Mesothelial cell of epicardium (in vitro differentiated cells): ENCODE results near the gene TEK. TPM values are rescaled to one million over a fixed set of nuclear protein-coding genes. Genes with fewer than 3 reads are reported as not detected.

Experiments
- DNase-seq, 2 experiments: peaks; one replicate each; pipeline ENCODE4 v3.0.0; 2021; ENCODE audit warnings: low spot score in 2 of 2; ENCODE audit not compliant: unreplicated experiment in 2 of 2
- H3K27ac Mint-ChIP-seq: 2 replicates; pipeline ENCODE4 v1.8.0; 2021; ENCODE audit warnings: mixed read lengths
- H3K27me3 Mint-ChIP-seq: 2 replicates; pipeline ENCODE4 v1.8.0; 2021; ENCODE audit warnings: low read depth, mixed read lengths
- H3K36me3 Mint-ChIP-seq: 2 replicates; pipeline ENCODE4 v1.8.0; 2021; ENCODE audit warnings: mixed read lengths
- H3K4me1 Mint-ChIP-seq: 2 replicates; pipeline ENCODE4 v1.8.0; 2021; ENCODE audit warnings: mixed read lengths
- H3K4me3 Mint-ChIP-seq: 2 replicates; pipeline ENCODE4 v1.8.0; 2021; ENCODE audit warnings: mild to moderate bottlenecking, moderate library complexity, mixed read lengths
- H3K9me3 Mint-ChIP-seq: 2 replicates; pipeline ENCODE4 v1.8.0; 2021; ENCODE audit warnings: mixed read lengths
- total RNA-seq: library from RNA; stranded (reverse); gene quantifications from 3 replicates; pipeline ENCODE4 v1.2.1, GENCODE V29; 2021
- TF ChIP-seq, protein P1 (sequence below): fragments of 200-600 bp; sonication (generic); IDR thresholded peaks from one replicate; pipeline ENCODE4 v1.5.0; 2021; ENCODE audit warnings: antibody characterized with exemption; ENCODE audit not compliant: unreplicated experiment

Gene TEK
- total RNA-seq, 1 donor from 2014 or later, result 6.7 TPM

DNA sequence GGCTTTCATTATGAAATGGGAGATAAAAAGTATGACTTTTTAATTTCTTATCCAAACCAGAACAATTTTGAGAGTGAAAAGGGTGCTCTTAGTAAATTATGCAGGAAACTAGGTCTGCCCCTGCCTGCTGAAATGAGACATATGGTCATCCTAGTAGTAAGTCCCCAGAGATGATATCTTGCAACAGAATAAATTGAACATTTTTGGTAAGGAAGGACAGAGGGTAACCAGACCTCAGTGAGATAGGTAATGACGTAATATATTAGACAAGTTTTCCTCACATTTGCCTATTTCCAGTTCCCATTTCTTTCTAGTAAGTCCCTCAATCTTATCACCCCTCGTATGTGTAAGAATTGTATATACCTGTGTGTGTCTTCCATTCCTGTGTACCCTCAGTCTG lies 96.2 kb downstream of the TEK start:
- no peak for DNase-seq

DNA sequence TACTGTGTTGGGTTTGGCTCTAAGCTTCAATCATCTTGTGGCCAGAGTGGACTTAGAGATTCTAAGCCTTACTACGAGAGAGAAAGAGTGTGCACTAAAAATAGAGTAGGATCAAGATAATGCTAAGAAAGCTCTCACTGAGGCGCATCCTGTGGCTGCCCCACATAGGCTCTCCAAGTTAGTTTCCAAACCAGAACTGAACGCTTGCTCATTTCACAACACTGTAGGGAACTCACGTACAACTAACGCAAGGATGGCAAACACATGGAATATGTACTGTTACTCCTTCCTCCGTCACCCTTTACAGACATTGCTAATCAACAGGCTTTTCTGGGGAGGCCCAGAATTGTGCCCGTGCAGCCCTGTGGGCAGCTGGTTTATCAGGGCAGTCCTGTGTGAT lies 97.0 kb downstream of the TEK start:
- TF ChIP-seq, protein P1, sequence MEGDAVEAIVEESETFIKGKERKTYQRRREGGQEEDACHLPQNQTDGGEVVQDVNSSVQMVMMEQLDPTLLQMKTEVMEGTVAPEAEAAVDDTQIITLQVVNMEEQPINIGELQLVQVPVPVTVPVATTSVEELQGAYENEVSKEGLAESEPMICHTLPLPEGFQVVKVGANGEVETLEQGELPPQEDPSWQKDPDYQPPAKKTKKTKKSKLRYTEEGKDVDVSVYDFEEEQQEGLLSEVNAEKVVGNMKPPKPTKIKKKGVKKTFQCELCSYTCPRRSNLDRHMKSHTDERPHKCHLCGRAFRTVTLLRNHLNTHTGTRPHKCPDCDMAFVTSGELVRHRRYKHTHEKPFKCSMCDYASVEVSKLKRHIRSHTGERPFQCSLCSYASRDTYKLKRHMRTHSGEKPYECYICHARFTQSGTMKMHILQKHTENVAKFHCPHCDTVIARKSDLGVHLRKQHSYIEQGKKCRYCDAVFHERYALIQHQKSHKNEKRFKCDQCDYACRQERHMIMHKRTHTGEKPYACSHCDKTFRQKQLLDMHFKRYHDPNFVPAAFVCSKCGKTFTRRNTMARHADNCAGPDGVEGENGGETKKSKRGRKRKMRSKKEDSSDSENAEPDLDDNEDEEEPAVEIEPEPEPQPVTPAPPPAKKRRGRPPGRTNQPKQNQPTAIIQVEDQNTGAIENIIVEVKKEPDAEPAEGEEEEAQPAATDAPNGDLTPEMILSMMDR, result no peak
- H3K27me3 Mint-ChIP-seq, result no peaks in the 10 kb centered on the region
- no peaks in the 10 kb centered on the region for H3K9me3 Mint-ChIP-seq
- peaks cover 4% of the 10 kb centered on the region for H3K4me1 Mint-ChIP-seq
- no peak overlapping the region for H3K4me3 Mint-ChIP-seq
- H3K27ac Mint-ChIP-seq, result no peak overlapping the region
- H3K36me3 Mint-ChIP-seq, result no peaks in the 10 kb centered on the region
- no peak for DNase-seq

More for the DNA sequence above, 96.2 kb downstream of the TEK start:
- no peaks in the 10 kb centered on the region for H3K27me3 Mint-ChIP-seq
- H3K4me1 Mint-ChIP-seq, result peaks cover 4% of the 10 kb centered on the region
- H3K36me3 Mint-ChIP-seq, result no peaks in the 10 kb centered on the region
- no peak overlapping the region for H3K4me3 Mint-ChIP-seq
- no peak overlapping the region for H3K27ac Mint-ChIP-seq
- TF ChIP-seq, protein P1, result no peak
- no peaks in the 10 kb centered on the region for H3K9me3 Mint-ChIP-seq

DNA sequence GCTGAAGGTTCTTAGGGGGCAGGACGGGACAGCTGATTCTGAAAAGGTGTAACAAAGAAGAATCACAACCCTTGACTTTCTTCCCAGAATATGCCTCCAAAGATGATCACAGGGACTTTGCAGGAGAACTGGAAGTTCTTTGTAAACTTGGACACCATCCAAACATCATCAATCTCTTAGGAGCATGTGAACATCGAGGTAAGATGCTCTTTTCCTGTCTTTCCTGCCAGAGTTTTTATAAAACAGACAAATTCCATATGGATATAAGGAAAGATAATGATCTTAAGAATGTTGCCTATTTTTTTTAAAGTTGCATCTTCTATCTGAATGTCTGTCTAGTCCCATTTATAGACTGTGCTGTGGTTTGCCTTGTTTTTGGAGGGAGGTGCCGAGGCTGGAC lies 100.0 kb downstream of the TEK start:
- peaks cover 8% of the 10 kb centered on the region for H3K4me1 Mint-ChIP-seq
- H3K27ac Mint-ChIP-seq, result no peak overlapping the region
- H3K27me3 Mint-ChIP-seq, result no peaks in the 10 kb centered on the region
- H3K36me3 Mint-ChIP-seq, result no peaks in the 10 kb centered on the region
- no peak for DNase-seq
- TF ChIP-seq, protein P1, result no peak
- no peaks in the 10 kb centered on the region for H3K9me3 Mint-ChIP-seq
- no peak overlapping the region for H3K4me3 Mint-ChIP-seq

DNA sequence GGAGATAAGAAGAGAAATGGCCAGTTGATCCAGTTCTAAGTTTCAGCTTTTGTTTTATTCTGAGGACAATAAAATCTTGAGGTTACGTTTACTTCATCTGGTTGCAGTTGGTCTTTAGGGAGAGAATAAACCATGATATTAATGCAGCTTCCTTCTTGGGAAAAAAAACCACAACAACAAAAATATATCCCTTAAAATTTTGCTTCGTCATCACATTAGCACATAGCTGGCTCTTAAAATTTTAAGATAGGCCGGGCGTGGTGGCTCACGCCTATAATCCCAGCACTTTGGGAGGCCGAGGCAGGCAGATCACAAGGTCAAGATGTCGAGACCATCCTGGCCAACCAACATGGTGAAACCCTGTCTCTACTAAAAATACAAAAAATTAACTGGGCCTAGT lies 101.6 kb downstream of the TEK start:
- TF ChIP-seq, protein P1, result no peak
- Mint-ChIP-seq H3K4me1 (peaks cover 8% of the 10 kb centered on the region), H3K27me3 (no peaks in the 10 kb centered on the region), H3K9me3 (no peaks in the 10 kb centered on the region), H3K36me3 (no peaks in the 10 kb centered on the region), H3K4me3 (no peak overlapping the region), H3K27ac (no peak overlapping the region)
- no peak for DNase-seq

DNA sequence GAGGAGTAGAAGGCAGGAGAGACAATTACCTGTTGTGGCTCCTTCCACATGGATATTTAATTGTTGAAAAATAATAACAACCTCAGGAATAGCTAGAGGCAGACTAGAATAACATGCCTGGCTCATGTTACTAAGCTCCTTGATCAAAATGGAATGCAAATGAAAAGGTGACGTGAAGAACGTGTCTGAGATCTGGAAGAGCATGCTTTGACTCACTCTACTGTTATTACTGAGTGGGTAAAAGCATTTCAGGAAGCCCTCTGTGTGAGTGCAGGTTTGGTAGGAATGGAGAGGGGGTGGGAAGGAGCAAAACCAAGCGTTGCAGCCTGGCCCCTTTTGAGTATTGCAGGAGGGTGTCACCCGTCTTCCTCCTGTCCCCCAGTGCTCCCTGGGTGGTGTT lies 103.2 kb downstream of the TEK start:
- H3K4me1 Mint-ChIP-seq, result peaks cover 8% of the 10 kb centered on the region
- H3K27me3 Mint-ChIP-seq, result no peaks in the 10 kb centered on the region
- no peaks in the 10 kb centered on the region for H3K36me3 Mint-ChIP-seq
- TF ChIP-seq, protein P1, result no peak
- no peak for DNase-seq
- H3K9me3 Mint-ChIP-seq, result no peaks in the 10 kb centered on the region
- no peak overlapping the region for H3K27ac Mint-ChIP-seq
- H3K4me3 Mint-ChIP-seq, result no peak overlapping the region

DNA sequence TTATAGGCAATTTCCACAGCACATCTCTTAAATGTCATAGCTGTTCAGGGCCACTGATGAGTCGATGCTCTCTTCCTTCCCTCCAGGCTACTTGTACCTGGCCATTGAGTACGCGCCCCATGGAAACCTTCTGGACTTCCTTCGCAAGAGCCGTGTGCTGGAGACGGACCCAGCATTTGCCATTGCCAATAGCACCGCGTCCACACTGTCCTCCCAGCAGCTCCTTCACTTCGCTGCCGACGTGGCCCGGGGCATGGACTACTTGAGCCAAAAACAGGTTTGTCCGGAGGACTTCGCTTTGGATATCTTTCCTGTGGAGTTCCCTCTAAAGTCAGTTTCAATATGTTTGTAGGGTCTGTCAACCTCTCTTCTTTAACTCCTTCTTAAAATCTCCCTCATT lies 103.6 kb downstream of the TEK start:
- TF ChIP-seq, protein P1, result no peak
- DNase-seq, result no peak
- Mint-ChIP-seq H3K4me1 (peaks cover 8% of the 10 kb centered on the region), H3K27ac (no peak overlapping the region), H3K4me3 (no peak overlapping the region), H3K9me3 (no peaks in the 10 kb centered on the region), H3K36me3 (no peaks in the 10 kb centered on the region), H3K27me3 (no peaks in the 10 kb centered on the region)
